HepG2 (cell line): ENCODE results near the gene ASTE1. TPM values are rescaled to one million over a fixed set of nuclear protein-coding genes. Genes with fewer than 3 reads are reported as not detected.

ENCODE experiments used
- FIP1L1 ChIP-seq: fragments of 200-400 bp; formaldehyde crosslinking; IDR thresholded peaks from 2 replicates; pipeline ENCODE4 v1.6.1; 2018; ENCODE audit warnings: low read depth, mild to moderate bottlenecking, low read length, moderate library complexity, borderline replicate concordance; ENCODE audit not compliant: insufficient read depth
- HMGXB4 ChIP-seq, 2 experiments: sonication (generic) in 1 of 2; formaldehyde crosslinking in 1 of 2; IDR thresholded peaks; 2 replicates each; pipeline versions ENCODE4 v1.4.0 to v1.6.1; 2018 to 2020; ENCODE audit warnings: missing genetic modification reagents in 2 of 2, borderline replicate concordance in 1 of 2, low read depth in 1 of 2, mild to moderate bottlenecking in 1 of 2, missing biosample characterization in 1 of 2
- HNF4A ChIP-seq: sonication (generic); formaldehyde crosslinking; IDR thresholded peaks from 2 replicates; pipeline ENCODE4 v1.4.0; 2020; ENCODE audit warnings: missing genetic modification reagents
- KAT8 ChIP-seq: IDR thresholded peaks from 2 replicates; pipeline ENCODE4 v1.6.1; 2016; ENCODE audit warnings: missing genetic modification reagents, missing compliant biosample characterization
- NFKB2 ChIP-seq: sonication (generic); formaldehyde crosslinking; IDR thresholded peaks from 2 replicates; pipeline ENCODE4 v1.4.0; 2020; ENCODE audit warnings: missing genetic modification reagents, borderline replicate concordance
- POLR2A ChIP-seq, 2 experiments: IDR thresholded peaks; 2 replicates each; pipeline ENCODE4 v1.6.1; 2011; ENCODE audit warnings: low read depth in 2 of 2, low read length in 2 of 2, mild to moderate bottlenecking in 1 of 2, moderate library complexity in 1 of 2; ENCODE audit not compliant: insufficient read depth in 1 of 2
- RFX1 ChIP-seq: fragments of 450-650 bp; IDR thresholded peaks from 2 replicates; pipeline ENCODE4 v1.6.1; 2017
- TRIM22 ChIP-seq: fragments of 450-650 bp; IDR thresholded peaks from 2 replicates; pipeline ENCODE4 v1.6.1; 2017
- ZBTB44 ChIP-seq: sonication (generic); formaldehyde crosslinking; IDR thresholded peaks from 2 replicates; pipeline ENCODE4 v1.4.0; 2020; ENCODE audit warnings: missing genetic modification reagents
- ZC3H4 ChIP-seq: sonication (generic); formaldehyde crosslinking; IDR thresholded peaks from 2 replicates; pipeline ENCODE4 v1.4.0; 2020; ENCODE audit warnings: missing genetic modification reagents, borderline replicate concordance
- ZNF580 ChIP-seq: IDR thresholded peaks from 2 replicates; pipeline ENCODE4 v1.6.1; 2016; ENCODE audit warnings: low read depth, borderline replicate concordance
- ZNF747 ChIP-seq: sonication (generic); formaldehyde crosslinking; IDR thresholded peaks from 2 replicates; pipeline ENCODE4 v1.8.1; 2023; ENCODE audit warnings: missing genetic modification reagents, mild to moderate bottlenecking, borderline replicate concordance
- polyA plus RNA-seq, 8 experiments: library from polyadenylated mRNA; depleted of rRNA in 3 of 8; stranded (reverse) in 7 of 8; unstranded in 1 of 8; fragments of >200 nt; fragmentation: Illumina TruSeq in 4 of 8; extraction: Trizol in 4 of 8; gene quantifications; 2 replicates each; pipeline versions ENCODE4 v1.2.1 to v1.2.3, GENCODE V29; 2011 to 2016; ENCODE audit warnings: low read depth in 4 of 8, missing spikeins in 1 of 8, mixed read lengths in 1 of 8; ENCODE audit not compliant: insufficient read depth in 1 of 8
- total RNA-seq, 5 experiments: library from RNA; depleted of rRNA; stranded (reverse); fragments of >200 nt; fragmentation: Illumina TruSeq; extraction: Trizol; gene quantifications; 2 replicates each; pipeline ENCODE4 v1.2.3, GENCODE V29; 2016; ENCODE audit warnings: low read depth in 1 of 5
- TF ChIP-seq, protein P1 (sequence below): IDR thresholded peaks from 2 replicates; pipeline ENCODE4 v1.6.1; 2012; ENCODE audit warnings: low read length, improper control_type of control experiment
- TF ChIP-seq, protein P2 (sequence below): sonication (generic); formaldehyde crosslinking; IDR thresholded peaks from 2 replicates; pipeline ENCODE4 v1.4.0; 2020; ENCODE audit warnings: mild to moderate bottlenecking, missing genetic modification reagents, borderline replicate concordance
- TF ChIP-seq, protein P3 (sequence below): sonication (generic); formaldehyde crosslinking; IDR thresholded peaks from 2 replicates; pipeline ENCODE4 v1.4.0; 2020; ENCODE audit warnings: missing genetic modification reagents, low read depth, mild to moderate bottlenecking, borderline replicate concordance

The ASTE1 gene
- total and polyA plus RNA-seq, 2 of the 13 experiments (the other 11 are each of a cell fraction or from before 2014, with no cell fraction given) = 4.0 to 7.9 TPM

DNA sequence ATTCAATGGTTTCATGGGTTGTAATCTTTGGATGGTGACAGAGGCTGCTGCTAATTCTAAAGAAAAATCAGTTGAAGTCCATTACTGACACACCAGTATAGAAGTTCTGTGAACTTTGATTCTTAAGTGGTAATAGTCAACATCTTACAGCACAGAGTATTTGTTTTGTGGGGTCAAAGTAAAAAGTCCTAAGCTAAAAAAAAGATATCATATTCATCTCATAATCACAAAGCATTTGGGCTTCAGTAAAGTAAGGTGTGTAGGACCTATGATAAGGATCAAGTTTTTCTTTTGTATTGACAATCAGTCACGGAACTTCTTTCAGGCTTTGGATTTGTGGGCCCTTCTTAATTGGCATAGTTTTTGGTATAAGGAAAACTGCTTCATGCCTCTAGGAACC is 1.1 kb downstream of the ASTE1 start (continued):
- no peak for TF ChIP-seq ZC3H4 (CRISPR knock-in tag)
- TF ChIP-seq RFX1 = no peak
- TF ChIP-seq, protein P1, sequence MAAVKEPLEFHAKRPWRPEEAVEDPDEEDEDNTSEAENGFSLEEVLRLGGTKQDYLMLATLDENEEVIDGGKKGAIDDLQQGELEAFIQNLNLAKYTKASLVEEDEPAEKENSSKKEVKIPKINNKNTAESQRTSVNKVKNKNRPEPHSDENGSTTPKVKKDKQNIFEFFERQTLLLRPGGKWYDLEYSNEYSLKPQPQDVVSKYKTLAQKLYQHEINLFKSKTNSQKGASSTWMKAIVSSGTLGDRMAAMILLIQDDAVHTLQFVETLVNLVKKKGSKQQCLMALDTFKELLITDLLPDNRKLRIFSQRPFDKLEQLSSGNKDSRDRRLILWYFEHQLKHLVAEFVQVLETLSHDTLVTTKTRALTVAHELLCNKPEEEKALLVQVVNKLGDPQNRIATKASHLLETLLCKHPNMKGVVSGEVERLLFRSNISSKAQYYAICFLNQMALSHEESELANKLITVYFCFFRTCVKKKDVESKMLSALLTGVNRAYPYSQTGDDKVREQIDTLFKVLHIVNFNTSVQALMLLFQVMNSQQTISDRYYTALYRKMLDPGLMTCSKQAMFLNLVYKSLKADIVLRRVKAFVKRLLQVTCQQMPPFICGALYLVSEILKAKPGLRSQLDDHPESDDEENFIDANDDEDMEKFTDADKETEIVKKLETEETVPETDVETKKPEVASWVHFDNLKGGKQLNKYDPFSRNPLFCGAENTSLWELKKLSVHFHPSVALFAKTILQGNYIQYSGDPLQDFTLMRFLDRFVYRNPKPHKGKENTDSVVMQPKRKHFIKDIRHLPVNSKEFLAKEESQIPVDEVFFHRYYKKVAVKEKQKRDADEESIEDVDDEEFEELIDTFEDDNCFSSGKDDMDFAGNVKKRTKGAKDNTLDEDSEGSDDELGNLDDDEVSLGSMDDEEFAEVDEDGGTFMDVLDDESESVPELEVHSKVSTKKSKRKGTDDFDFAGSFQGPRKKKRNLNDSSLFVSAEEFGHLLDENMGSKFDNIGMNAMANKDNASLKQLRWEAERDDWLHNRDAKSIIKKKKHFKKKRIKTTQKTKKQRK = no peak
- no peak for TF ChIP-seq TRIM22
- TF ChIP-seq ZNF747 (CRISPR knock-in tag) = no peak
- TF ChIP-seq FIP1L1 = no peak
- TF ChIP-seq HMGXB4 (CRISPR knock-in tag; IDR thresholded peaks at IDR 0.05; ENCODE audit: borderline replicate concordance in 1 of 2, low read depth in 1 of 2) = no peak
- no peak for TF ChIP-seq KAT8 (CRISPR knock-in tag)
- no peak for TF ChIP-seq NFKB2 (CRISPR knock-in tag)
- TF ChIP-seq ZNF580 (CRISPR knock-in tag) = no peak
- no peak for TF ChIP-seq ZBTB44 (CRISPR knock-in tag)
- TF ChIP-seq, protein P2, sequence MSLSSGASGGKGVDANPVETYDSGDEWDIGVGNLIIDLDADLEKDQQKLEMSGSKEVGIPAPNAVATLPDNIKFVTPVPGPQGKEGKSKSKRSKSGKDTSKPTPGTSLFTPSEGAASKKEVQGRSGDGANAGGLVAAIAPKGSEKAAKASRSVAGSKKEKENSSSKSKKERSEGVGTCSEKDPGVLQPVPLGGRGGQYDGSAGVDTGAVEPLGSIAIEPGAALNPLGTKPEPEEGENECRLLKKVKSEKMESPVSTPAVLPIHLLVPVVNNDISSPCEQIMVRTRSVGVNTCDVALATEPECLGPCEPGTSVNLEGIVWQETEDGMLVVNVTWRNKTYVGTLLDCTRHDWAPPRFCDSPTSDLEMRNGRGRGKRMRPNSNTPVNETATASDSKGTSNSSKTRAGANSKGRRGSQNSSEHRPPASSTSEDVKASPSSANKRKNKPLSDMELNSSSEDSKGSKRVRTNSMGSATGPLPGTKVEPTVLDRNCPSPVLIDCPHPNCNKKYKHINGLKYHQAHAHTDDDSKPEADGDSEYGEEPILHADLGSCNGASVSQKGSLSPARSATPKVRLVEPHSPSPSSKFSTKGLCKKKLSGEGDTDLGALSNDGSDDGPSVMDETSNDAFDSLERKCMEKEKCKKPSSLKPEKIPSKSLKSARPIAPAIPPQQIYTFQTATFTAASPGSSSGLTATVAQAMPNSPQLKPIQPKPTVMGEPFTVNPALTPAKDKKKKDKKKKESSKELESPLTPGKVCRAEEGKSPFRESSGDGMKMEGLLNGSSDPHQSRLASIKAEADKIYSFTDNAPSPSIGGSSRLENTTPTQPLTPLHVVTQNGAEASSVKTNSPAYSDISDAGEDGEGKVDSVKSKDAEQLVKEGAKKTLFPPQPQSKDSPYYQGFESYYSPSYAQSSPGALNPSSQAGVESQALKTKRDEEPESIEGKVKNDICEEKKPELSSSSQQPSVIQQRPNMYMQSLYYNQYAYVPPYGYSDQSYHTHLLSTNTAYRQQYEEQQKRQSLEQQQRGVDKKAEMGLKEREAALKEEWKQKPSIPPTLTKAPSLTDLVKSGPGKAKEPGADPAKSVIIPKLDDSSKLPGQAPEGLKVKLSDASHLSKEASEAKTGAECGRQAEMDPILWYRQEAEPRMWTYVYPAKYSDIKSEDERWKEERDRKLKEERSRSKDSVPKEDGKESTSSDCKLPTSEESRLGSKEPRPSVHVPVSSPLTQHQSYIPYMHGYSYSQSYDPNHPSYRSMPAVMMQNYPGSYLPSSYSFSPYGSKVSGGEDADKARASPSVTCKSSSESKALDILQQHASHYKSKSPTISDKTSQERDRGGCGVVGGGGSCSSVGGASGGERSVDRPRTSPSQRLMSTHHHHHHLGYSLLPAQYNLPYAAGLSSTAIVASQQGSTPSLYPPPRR = no peak
- peak; percentile 73 for TF ChIP-seq HNF4A (CRISPR knock-in tag)
- 0 out of 4 replicates have a peak, but pooled peaks of 1 of the 2 experiments have one; percentile 19 for TF ChIP-seq POLR2A (IDR thresholded peaks at IDR 0.05; ENCODE audit: insufficient read depth in 1 of 2, low read depth in 2 of 2, low read length in 2 of 2)
- TF ChIP-seq, protein P3, sequence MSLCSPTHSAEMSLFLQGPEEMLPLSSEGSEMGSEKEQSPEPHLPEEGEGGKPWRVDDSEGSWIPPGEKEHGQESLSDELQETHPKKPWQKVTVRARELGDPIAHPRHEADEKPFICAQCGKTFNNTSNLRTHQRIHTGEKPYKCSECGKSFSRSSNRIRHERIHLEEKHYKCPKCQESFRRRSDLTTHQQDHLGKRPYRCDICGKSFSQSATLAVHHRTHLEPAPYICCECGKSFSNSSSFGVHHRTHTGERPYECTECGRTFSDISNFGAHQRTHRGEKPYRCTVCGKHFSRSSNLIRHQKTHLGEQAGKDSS (CRISPR knock-in tag) = no peak
